Nucleus accumbens (tissue), 56 donors: Measurements from ENCODE around the gene TLCD3B.
"Not testable (repeated sequence)": the region's sequence is repeated elsewhere in the genome, so short reads cannot be mapped to it uniquely, and the experiment has no call there.

Source experiments
- DNase-seq, 56 donors: peaks; one replicate each; lab custom pipeline; 2025; lab: John Stamatoyannopoulos, UW

The TLCD3B gene

GRCh38 chr16:30027588-30028437 lies 3.3 kb downstream of the TLCD3B start:
- no peak for DNase-seq

- no peak for DNase-seq
These were observed 4.6 kb downstream of the TLCD3B start for GRCh38 chr16:30026449-30026848.

- no peak for DNase-seq
These were observed 5.5 kb downstream of the TLCD3B start for GRCh38 chr16:30025574-30025973.

GRCh38 chr16:30025156-30025555 lies 5.9 kb downstream of the TLCD3B start:
- DNase-seq: no peak

GRCh38 chr16:30024451-30024850 lies 6.6 kb downstream of the TLCD3B start:
- DNase-seq: no peak

GRCh38 chr16:30023586-30023985 lies 7.5 kb downstream of the TLCD3B start:
- DNase-seq: no peak

GRCh38 chr16:30022887-30023286 lies 8.2 kb downstream of the TLCD3B start, which contains the start of gene C16orf92:
Gene C16orf92, plus strand, starts transcription at chr16:30023198. Its CDS starts 143 bp downstream, at chr16:30023341.
- DNase-seq: no peak

- no peak for DNase-seq
These were observed 12.3 kb downstream of the TLCD3B start for GRCh38 chr16:30018731-30019158.

- DNase-seq: not testable (repeated sequence)
These were observed 13.1 kb downstream of the TLCD3B start for GRCh38 chr16:30017937-30018336.

GRCh38 chr16:30017277-30017656 lies 13.8 kb downstream of the TLCD3B start:
- DNase-seq: no peak

- DNase-seq: no peak
These were observed 14.4 kb downstream of the TLCD3B start for GRCh38 chr16:30016555-30017276.

GRCh38 chr16:30015450-30015849 lies 15.6 kb downstream of the TLCD3B start:
- not testable (repeated sequence) for DNase-seq

- not testable (repeated sequence) for DNase-seq
These were observed 18.5 kb downstream of the TLCD3B start for GRCh38 chr16:30012598-30012997.

GRCh38 chr16:30011714-30012504 lies 19.2 kb downstream of the TLCD3B start:
- DNase-seq: no peak

- DNase-seq: peak in 11 of 56 donors; percentile 15 to 72 (median 36)
These were observed 20.0 kb downstream of the TLCD3B start, which contains the start of gene DOC2A for GRCh38 chr16:30010844-30011713. Gene DOC2A, minus strand, starts transcription at chr16:30011027. Its CDS starts 805 bp downstream, at chr16:30010222.

GRCh38 chr16:30009990-30010843 lies 20.9 kb downstream of the TLCD3B start:
- DNase-seq: peak in 1 of 56 donors; percentile 60

- no peak for DNase-seq
These were observed 21.8 kb downstream of the TLCD3B start for GRCh38 chr16:30009085-30009862.

- DNase-seq: no peak
These were observed 23.6 kb downstream of the TLCD3B start for GRCh38 chr16:30007378-30007895.
